CD4-positive, alpha-beta T cell treated with Interleukin-1 beta for 1 hour (primary cell): ENCODE data around the gene KRTAP9-4.
"Not testable (repeated sequence)": the region's sequence is repeated elsewhere in the genome, so short reads cannot be mapped to it uniquely, and the experiment has no call there.

Source experiments
- DNase-seq, 2 donors: peaks; one replicate each; pipeline ENCODE4 v3.0.0-alpha.2; 2020 to 2022

KRTAP9-4 gene

GRCh38 chr17:41267711-41268110 lies 18.2 kb downstream of the KRTAP9-4 start:
- DNase-seq = no peak

- DNase-seq = not testable (repeated sequence)
Observed at GRCh38 chr17:41271323-41271722, 21.8 kb downstream of the KRTAP9-4 start.

GRCh38 chr17:41271858-41272257 lies 22.4 kb downstream of the KRTAP9-4 start:
- DNase-seq = no peak

- not testable (repeated sequence) for DNase-seq
Observed at GRCh38 chr17:41275648-41276190, 26.2 kb downstream of the KRTAP9-4 start, which contains the start of gene KRTAP9-7. Gene KRTAP9-7 (plus strand): TSS chr17:41275698. CDS start chr17:41275698, 0 bp downstream.

GRCh38 chr17:41278176-41278955 lies 28.9 kb downstream of the KRTAP9-4 start:
- DNase-seq = no peak

GRCh38 chr17:41284043-41284442 lies 34.6 kb downstream of the KRTAP9-4 start:
- no peak for DNase-seq

- DNase-seq = no peak
Observed at GRCh38 chr17:41284546-41284945, 35.1 kb downstream of the KRTAP9-4 start.

- no peak for DNase-seq
Observed at GRCh38 chr17:41287050-41287449, 37.6 kb downstream of the KRTAP9-4 start.

- no peak for DNase-seq
Observed at GRCh38 chr17:41294016-41294415, 44.5 kb downstream of the KRTAP9-4 start.

GRCh38 chr17:41296846-41297245 lies 47.4 kb downstream of the KRTAP9-4 start:
- no peak for DNase-seq

- no peak for DNase-seq
Observed at GRCh38 chr17:41298458-41299135, 49.1 kb downstream of the KRTAP9-4 start.
